Osteocyte (in vitro differentiated cells): ENCODE measurements around the gene HOXB8. TPM values are rescaled to one million over a fixed set of nuclear protein-coding genes. Genes with fewer than 3 reads are reported as not detected.

Experiments used
- DNase-seq: peaks from one replicate; pipeline ENCODE4 v3.0.0; 2021; ENCODE audit warnings: mixed read lengths; ENCODE audit not compliant: unreplicated experiment; ENCODE audit errors: extremely low spot score
- H3K27ac Mint-ChIP-seq: one replicate; pipeline ENCODE4 v1.8.0; 2021; ENCODE audit warnings: mild to moderate bottlenecking, mixed read lengths; ENCODE audit not compliant: unreplicated experiment
- H3K27me3 Mint-ChIP-seq: one replicate; pipeline ENCODE4 v1.8.0; 2021; ENCODE audit warnings: mixed read lengths; ENCODE audit not compliant: unreplicated experiment
- H3K36me3 Mint-ChIP-seq: one replicate; pipeline ENCODE4 v1.8.0; 2021; ENCODE audit warnings: mixed read lengths; ENCODE audit not compliant: unreplicated experiment
- H3K4me1 Mint-ChIP-seq: one replicate; pipeline ENCODE4 v1.8.0; 2021; ENCODE audit warnings: mixed read lengths; ENCODE audit not compliant: unreplicated experiment
- H3K4me3 Mint-ChIP-seq: one replicate; pipeline ENCODE4 v1.8.0; 2021; ENCODE audit warnings: mild to moderate bottlenecking, moderate library complexity, mixed read lengths; ENCODE audit not compliant: unreplicated experiment
- H3K9me3 Mint-ChIP-seq: one replicate; pipeline ENCODE4 v1.8.0; 2021; ENCODE audit warnings: mixed read lengths; ENCODE audit not compliant: unreplicated experiment
- total RNA-seq: library from RNA; stranded (reverse); gene quantifications from 2 replicates; pipeline ENCODE4 v1.2.1, GENCODE V29; 2021
- TF ChIP-seq, protein P1 (sequence below): fragments of 200-600 bp; sonication (generic); IDR thresholded peaks from 2 replicates; pipeline ENCODE4 v1.5.0; 2021; ENCODE audit warnings: antibody characterized with exemption, mild to moderate bottlenecking, moderate library complexity

Gene HOXB8
- total RNA-seq, 1 donor from 2014 or later = not detected

GRCh38 chr17:48566717-48567116 lies 48.4 kb downstream of the HOXB8 start:
- no peak overlapping the region for H3K4me3 Mint-ChIP-seq
- no peak overlapping the region for H3K27ac Mint-ChIP-seq
- H3K27me3 Mint-ChIP-seq = peaks cover 34% of the 10 kb centered on the region
- no peaks in the 10 kb centered on the region for H3K4me1 Mint-ChIP-seq
- H3K36me3 Mint-ChIP-seq = no peaks in the 10 kb centered on the region
- DNase-seq = no peak
- TF ChIP-seq, protein P1, sequence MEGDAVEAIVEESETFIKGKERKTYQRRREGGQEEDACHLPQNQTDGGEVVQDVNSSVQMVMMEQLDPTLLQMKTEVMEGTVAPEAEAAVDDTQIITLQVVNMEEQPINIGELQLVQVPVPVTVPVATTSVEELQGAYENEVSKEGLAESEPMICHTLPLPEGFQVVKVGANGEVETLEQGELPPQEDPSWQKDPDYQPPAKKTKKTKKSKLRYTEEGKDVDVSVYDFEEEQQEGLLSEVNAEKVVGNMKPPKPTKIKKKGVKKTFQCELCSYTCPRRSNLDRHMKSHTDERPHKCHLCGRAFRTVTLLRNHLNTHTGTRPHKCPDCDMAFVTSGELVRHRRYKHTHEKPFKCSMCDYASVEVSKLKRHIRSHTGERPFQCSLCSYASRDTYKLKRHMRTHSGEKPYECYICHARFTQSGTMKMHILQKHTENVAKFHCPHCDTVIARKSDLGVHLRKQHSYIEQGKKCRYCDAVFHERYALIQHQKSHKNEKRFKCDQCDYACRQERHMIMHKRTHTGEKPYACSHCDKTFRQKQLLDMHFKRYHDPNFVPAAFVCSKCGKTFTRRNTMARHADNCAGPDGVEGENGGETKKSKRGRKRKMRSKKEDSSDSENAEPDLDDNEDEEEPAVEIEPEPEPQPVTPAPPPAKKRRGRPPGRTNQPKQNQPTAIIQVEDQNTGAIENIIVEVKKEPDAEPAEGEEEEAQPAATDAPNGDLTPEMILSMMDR = no peak
- no peaks in the 10 kb centered on the region for H3K9me3 Mint-ChIP-seq

DNA sequence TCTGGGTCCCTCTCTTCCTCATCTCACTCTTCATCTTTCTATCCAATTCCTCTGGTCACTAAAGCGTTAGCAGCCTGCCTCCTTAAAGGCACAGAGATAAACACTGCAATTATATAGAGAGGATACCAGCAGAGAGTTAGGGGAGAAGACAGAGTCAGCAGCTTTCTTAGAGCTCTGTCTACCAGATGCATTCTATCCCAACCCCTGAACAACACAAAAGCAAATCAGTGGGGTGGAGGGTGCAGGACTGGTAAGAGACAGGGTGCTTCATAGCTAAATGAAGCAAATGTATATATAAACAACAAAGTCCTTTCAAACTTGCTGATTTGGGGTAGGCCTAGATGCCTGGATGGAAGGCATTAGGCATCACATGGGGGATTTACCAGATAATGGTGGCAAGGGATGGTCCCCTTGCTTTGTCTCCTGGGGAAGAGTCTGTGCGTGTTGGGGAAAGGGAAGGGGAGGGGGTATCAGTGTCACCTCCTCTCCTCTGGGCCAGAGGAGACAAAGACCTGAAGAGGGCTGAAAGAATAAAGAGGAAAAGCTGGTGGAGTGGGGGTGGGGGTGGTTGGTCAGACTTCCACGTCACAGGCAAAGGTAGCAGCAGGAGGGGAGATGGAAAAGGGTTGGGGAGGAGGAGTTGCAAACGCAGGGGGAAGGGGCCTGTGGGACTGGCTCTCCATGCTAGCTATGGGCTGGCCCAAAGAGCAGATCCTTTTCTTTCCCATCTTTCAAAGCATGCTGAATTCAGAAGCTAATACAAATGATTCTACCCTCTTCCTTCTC lies 49.0 kb downstream of the HOXB8 start:
- Mint-ChIP-seq H3K27ac (no peak overlapping the region), H3K36me3 (no peaks in the 10 kb centered on the region), H3K27me3 (peaks cover 34% of the 10 kb centered on the region), H3K9me3 (no peaks in the 10 kb centered on the region), H3K4me3 (no peak overlapping the region), H3K4me1 (no peaks in the 10 kb centered on the region)
- DNase-seq = no peak
- TF ChIP-seq, protein P1 = no peak

GRCh38 chr17:48565022-48565554 lies 50.0 kb downstream of the HOXB8 start:
- no peaks in the 10 kb centered on the region for H3K9me3 Mint-ChIP-seq
- H3K27me3 Mint-ChIP-seq = peaks cover 36% of the 10 kb centered on the region
- TF ChIP-seq, protein P1 = no peak
- no peak overlapping the region for H3K27ac Mint-ChIP-seq
- no peaks in the 10 kb centered on the region for H3K4me1 Mint-ChIP-seq
- no peak overlapping the region for H3K4me3 Mint-ChIP-seq
- no peaks in the 10 kb centered on the region for H3K36me3 Mint-ChIP-seq
- no peak for DNase-seq

- H3K4me1 Mint-ChIP-seq = no peaks in the 10 kb centered on the region
- peaks cover 43% of the 10 kb centered on the region for H3K27me3 Mint-ChIP-seq
- no peak overlapping the region for H3K4me3 Mint-ChIP-seq
- no peaks in the 10 kb centered on the region for H3K36me3 Mint-ChIP-seq
- no peak overlapping the region for H3K27ac Mint-ChIP-seq
- DNase-seq = no peak
- TF ChIP-seq, protein P1 = no peak
- H3K9me3 Mint-ChIP-seq = no peaks in the 10 kb centered on the region
Measured at GRCh38 chr17:48564188-48565021, 50.7 kb downstream of the HOXB8 start.

DNA sequence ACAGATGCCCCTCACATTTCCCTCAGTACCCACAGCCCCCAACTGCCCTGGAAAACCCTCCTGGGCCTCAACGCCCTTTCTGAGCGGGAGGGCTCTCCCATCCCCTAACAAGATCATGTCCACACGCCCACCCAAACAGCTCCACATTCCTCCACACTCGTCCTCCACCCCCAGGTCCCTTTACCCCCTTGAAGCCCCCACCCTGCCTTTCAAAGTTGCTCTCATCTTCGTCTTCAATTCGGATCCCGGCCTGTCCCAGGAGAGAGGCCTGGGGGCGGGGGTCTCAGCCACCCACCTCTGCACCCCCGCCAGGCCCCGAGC lies 51.3 kb downstream of the HOXB8 start:
- Mint-ChIP-seq H3K4me1 (no peaks in the 10 kb centered on the region), H3K9me3 (no peaks in the 10 kb centered on the region), H3K4me3 (no peak overlapping the region), H3K36me3 (no peaks in the 10 kb centered on the region), H3K27me3 (peaks cover 48% of the 10 kb centered on the region), H3K27ac (no peak overlapping the region)
- no peak for DNase-seq
- TF ChIP-seq, protein P1 = no peak
